UCSD-AML1 (cell line): ENCODE results near the gene MYLK.

Experiments
- DNase-seq: peaks from one replicate; lab custom pipeline; 2025; ENCODE audit not compliant: unreplicated experiment; lab: John Stamatoyannopoulos, UW

The MYLK gene

DNA sequence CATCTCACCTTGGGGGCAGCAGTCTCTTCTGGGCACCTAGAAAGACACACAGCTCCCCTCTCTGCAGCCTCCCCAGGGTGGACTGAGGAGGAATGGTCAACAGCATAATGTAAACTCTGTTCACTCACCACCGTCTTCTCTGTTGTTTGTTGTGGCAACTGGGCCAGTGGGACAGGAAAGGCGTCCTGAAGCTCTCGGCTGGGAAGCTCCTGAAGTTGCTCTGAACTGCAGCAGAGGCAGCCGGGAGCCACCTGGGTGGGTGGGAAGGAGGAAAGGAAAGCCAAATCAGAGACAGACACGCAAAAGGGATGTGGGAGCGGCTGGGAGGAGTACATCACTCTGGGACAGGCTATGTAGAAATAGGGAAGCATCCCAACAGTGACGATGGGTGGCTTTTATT lies 52.7 kb downstream of the MYLK start:
- DNase-seq: no peak

DNA sequence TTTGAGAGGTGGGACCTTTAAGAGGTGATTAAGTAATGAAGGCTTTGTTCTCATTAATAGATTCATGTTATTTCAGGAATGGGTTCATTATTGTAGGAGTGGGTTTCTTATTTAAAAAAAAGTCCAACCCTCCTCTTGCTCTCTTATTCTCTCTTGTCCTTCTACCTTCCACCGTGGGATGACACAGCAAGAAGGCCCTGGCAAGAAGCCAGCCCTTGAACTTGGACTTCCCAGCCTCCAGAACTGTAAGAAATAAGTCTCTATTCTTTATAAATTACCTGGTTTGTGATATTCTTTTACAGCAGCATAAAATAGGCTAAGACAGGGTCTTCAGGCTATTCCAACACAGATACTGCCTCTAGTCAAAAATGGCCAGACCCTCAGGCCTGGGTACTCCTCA lies 62.2 kb downstream of the MYLK start:
- DNase-seq: no peak

DNA sequence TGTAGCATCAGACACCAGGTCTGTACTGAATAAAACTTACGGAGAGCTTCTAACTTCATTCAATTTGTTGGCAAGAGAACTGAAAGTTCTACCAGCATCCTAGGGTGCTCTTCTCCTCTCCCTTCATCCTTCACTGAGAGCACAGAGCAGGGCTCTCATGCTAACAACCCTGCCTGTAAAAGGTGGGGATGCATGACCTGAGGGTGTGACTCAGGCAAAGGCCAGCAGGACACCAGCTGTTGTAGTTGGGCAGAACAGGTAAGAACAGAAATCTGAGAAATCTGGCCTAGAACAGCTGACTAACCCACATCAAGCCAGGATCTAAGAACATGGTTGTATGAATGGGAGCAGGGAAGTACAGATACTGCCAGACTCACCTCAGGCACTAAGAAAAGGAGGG lies 64.2 kb downstream of the MYLK start:
- no peak for DNase-seq

GRCh38 chr3:123818921-123819429 lies 65.2 kb downstream of the MYLK start:
- no peak for DNase-seq

- no peak for DNase-seq
Measured at GRCh38 chr3:123818324-123818920, 65.7 kb downstream of the MYLK start.

- DNase-seq: no peak
Measured at GRCh38 chr3:123817413-123817812, 66.7 kb downstream of the MYLK start.

DNA sequence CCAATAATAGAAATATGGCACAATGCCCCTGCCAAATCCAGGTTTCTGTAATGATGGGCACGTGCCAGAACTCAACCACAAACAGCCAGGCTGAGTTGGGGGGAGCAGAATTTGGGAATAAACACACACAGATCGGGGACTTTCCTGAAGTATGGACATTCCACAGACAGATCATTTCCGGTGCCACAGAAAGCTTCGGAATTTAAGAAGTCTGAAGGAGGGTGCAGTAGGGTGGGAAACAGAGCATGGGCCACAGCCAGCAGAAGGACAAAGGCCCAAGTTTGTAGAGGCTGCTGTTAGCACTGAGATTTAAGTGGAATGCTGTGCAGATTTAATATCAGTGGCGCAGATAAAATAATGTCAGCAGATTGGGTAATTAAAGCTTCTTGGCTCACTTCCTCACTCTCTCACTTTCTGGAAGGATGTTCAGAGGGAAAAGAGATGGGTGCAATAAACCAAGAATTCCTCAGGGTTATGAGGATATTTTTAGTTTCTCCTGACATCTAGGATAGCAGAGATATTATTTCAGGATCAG lies 67.4 kb downstream of the MYLK start:
- DNase-seq: no peak

- no peak for DNase-seq
Measured at GRCh38 chr3:123815981-123816380, 68.2 kb downstream of the MYLK start.

DNA sequence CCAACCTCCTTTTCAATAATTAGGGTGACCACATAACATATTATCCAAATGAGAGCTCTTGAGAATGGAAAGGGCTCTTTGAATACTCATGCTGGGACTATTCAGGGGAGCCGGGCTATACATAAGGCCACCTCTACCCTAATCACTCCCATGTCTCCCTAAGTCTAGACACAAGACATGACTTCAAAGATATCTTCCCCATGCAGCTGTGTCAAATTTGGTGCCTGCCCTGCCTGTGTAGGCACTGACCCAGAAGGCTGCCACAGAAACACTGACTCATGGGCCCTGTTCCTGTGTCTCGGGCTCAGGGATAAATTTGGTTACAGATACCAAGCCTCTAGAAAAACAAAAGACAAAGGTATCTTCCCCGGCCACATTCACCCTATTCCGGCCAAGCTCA lies 70.3 kb downstream of the MYLK start:
- DNase-seq: no peak

DNA sequence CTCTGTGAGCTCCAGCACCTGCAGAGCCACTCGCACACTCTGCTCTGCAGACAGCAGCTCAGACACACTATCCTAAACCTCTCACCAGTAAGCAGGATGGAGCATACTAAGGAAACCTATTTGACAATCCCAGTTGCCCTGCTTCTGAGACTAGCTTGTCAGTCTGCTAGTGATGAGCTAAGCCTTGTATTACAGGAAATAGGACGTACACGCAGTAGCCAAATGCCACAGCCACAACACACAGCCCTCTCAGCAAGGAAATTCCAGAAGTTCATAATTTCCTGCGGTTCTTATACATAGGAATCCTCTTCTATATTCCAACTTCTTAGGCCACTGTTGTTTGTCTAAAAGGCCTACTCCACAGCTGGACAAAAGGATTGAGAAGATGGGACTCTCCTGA lies 74.5 kb downstream of the MYLK start:
- no peak for DNase-seq

GRCh38 chr3:123808812-123809211 lies 75.3 kb downstream of the MYLK start:
- no peak for DNase-seq

DNA sequence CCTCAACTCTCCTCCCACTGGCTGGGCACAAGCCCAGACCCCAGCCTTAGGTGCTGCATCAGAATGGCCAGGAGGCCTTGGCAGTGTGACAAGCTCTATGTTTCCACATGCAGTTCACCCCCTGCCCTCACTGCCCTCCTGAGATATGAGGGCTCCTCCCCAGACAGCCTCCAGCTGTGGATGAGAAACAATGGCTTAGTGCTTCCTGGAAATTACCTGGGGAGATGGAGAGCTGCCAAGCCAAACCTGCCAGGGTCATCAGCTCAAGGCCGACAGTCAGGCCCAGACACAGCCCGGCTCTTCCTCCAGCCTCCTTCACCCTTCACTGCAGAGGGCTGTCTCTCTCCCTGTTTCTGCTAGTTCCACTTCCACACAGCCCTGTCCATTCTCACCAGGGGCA lies 76.3 kb downstream of the MYLK start:
- DNase-seq: no peak

- no peak for DNase-seq
Measured at GRCh38 chr3:123805504-123805903, 78.6 kb downstream of the MYLK start.

- DNase-seq: no peak
Measured at GRCh38 chr3:123805101-123805500, 79.0 kb downstream of the MYLK start.

DNA sequence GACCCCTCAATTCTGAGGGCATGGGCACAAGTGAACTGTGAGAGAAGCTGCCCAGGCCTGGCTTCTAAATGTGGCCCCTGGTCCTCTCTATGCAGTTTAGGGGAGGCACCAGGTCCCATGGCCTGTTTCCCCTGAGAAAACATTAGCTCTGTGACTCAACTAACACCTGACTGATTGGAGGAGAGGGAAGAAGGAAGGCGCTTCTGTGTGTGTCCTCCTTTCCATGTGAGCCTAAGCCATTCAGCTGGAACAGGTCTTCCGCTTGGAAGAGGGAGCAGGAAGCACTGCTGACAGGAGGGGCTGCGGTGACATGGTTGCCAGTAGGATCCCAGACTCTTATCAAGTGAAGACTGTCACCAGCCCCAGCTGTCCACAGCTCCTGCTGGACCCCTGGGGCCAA lies 79.5 kb downstream of the MYLK start:
- DNase-seq: no peak

DNA sequence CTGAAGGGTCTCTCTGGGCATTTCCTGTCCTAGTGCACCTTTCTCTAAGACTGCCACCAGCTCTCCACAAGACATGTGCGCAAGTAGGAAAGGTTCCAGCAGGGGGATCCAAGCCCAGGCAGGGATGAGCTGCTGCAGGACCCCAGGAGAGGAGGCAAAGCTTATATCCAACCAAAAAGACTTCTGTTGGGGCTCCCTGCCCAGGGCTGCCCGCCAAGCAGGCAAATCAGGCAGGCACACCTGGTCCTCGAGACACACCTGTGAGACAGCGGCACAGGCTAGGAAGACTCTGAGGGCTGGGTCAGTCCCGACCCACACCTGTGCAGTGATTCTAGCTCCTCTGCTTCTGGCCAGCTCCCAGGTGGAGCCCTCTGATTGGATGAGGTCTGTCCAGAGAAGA lies 80.6 kb downstream of the MYLK start:
- no peak for DNase-seq

GRCh38 chr3:123802007-123802625 lies 82.0 kb downstream of the MYLK start:
- no peak for DNase-seq

- no peak for DNase-seq
Measured at GRCh38 chr3:123801474-123801873, 82.7 kb downstream of the MYLK start.

DNA sequence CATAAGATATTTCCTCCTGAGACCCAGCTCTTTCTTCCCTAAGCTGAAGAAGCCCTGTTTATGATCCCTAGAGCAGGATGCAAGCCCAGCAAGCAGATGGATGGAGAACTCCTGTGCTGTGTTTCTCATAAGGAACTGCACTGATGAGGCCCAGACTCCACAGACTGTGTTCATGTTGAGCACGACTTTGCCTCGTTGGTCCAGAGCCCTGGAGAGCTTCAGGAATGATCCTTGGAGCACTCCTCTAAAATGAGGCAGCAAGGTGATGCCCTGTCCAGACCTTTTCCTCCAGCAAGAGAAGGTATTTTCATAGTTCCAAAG lies 83.8 kb downstream of the MYLK start:
- no peak for DNase-seq

DNA sequence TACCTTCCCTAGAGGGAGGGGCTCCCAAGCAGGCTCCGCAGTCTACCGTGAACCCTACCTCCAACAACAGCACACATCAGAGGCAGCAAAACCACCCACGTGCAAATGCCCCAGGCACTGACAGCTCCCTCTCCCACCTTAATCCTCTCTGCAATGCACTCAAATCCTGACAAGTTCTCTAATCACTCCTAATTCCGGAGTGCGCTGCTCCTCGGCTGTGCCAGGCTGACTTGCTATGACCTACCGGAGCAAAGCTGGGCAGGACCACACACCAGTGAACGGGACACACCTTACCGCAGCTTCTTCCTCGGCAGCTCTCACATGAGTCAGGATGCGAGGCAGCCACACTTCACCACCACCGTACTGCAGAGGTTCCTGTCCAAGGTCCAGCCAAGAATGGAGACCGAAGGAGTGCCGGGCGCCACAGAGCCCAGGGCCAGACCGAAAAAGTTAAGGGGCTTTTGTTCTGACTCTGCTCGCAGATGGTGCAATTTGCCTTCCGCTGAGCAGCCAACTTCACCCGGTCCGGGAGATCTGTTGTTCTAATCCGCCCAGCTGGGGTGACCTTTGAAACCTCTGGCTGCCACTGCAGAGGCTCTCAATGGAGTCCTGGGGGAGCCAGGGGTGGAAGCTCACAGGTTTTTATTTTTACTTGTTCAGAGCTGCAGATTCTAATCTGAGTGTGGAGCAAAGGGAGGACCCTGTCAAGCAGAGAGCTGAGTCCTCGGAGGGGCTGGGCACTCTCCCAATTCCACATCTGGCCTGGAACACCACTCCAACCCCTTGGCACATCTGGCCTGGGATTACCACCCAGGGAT lies 84.4 kb downstream of the MYLK start:
- no peak for DNase-seq

- no peak for DNase-seq
Measured at GRCh38 chr3:123798550-123798949, 85.6 kb downstream of the MYLK start.
